ENCODE measurements around the gene PSMF1.

Gene PSMF1

DNA sequence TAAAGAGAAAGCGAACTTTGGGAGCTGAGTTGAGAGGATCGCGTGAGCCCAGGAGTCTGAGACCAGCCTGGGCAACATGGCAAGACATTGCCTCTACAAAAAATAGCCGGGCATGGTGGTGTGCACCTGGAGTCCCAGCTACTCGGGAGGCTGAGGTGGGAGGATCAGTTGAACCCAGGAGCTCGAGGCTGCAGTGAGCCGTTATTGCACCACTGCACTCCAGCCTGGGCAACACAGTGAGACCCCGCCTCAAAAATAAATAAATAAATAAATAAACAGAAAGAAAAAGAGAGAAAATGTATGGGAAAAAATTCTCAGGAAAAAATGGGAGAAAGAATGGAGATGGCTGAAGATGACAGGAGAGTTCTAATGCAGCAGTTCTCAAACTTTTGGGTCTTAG is 87.4 kb downstream of the PSMF1 start:
- TF ChIP-seq CTCF (conservative IDR thresholded peaks at IDR 0.05; ENCODE audit: low read depth, low read length), result no peak
- H3K4me3 ChIP-seq (ENCODE audit: low read depth, low read length), result no peak overlapping the region
- DNase-seq (ENCODE audit: low read depth), result no peak

- no peak for TF ChIP-seq CTCF (conservative IDR thresholded peaks at IDR 0.05; ENCODE audit: low read depth, low read length)
- DNase-seq (ENCODE audit: low read depth), result no peak
- no peak overlapping the region for H3K4me3 ChIP-seq (ENCODE audit: low read depth, low read length)
These were observed 88.2 kb downstream of the PSMF1 start for GRCh38 chr20:1206366-1207148.

GRCh38 chr20:1207293-1207878 is 89.0 kb downstream of the PSMF1 start:
- DNase-seq (ENCODE audit: low read depth), result no peak
- TF ChIP-seq CTCF (conservative IDR thresholded peaks at IDR 0.05; ENCODE audit: low read depth, low read length), result no peak
- H3K4me3 ChIP-seq (ENCODE audit: low read depth, low read length), result no peak overlapping the region

DNA sequence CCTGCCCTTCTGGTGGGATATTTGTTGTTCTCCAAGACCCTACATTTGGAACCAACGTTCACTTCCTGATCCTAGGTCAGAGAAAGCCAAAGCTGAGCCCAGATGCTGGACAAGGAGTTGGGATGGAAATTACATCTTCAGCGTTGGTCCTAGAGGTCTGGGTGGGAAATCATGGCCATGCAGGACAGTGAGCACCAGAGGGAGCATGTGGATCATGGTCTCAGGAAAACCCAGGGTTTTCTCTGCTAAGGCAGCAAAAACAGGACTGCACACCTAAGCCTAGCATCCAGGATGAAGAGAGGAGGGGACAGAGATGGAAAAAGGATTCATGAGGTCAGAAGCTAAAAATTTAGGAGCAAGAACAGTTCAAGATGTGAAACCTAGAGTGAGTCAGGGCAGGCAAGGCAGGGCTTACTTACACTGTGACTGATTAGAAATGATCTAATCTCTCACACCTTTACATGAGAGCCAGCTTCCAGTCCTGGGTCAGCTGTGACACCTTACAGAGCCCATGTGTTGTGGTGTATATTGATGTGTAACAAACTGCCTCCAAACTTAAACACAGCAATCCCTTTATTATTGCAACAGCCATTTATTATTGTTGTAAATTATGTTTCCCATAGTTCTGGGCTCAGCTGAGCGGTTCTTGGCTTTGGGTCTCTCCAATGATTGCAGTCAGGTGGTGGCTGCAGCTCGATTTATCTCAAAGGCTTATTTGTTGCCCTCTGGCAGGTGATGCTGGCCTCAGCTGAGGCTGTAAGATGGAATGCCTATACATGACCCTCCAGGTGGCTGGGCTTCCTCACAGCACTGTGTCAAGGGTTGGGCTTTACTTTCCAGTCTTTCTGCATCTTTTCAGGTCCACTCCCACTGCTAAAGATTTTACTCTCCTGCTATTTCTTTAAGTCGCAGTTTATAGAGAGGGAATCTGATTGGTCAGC is 91.3 kb downstream of the PSMF1 start:
- DNase-seq (ENCODE audit: low read depth), result peak; percentile 45
- TF ChIP-seq CTCF (conservative IDR thresholded peaks at IDR 0.05; ENCODE audit: low read depth, low read length), result peak; percentile 68
- no peak overlapping the region for H3K4me3 ChIP-seq (ENCODE audit: low read depth, low read length)

DNA sequence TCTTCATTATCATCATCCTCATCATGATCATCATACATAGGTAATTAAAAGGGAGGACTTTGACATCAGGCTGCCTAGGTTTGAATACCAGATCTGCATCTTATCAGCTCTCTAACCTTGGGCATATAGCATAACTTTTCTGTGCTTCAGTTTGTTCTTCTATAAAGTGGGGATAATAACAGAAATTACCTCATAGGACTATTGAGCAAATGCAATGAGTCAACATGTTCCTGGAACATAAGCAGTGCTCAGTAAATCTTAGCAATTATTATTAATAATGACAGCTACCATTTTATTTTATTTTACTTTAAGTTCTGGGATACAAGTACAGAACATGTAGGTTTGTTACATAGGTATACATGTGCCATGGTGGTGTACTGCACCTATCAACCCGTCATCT is 92.1 kb downstream of the PSMF1 start:
- DNase-seq (ENCODE audit: low read depth), result peak; percentile 29

DNA sequence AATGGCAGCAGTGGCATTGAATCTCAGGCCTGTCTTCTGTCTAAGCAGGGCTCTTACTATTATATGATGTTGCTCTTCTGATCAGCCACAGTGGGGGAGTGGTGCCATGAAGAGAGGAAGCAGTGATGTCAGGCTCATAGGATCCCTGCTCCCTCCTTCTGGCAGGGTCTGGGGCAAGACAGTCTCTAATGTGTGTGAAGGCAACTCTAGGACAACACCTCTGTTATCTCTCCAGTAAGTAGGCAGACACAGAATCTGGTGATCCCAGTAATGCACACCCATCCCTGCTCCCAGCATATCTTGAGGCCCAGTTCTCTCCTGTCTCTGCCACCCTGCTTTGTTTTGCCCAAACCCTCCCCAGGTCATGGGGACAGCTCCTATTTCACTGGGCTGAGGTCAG is 93.6 kb downstream of the PSMF1 start:
- no peak overlapping the region for H3K4me3 ChIP-seq (ENCODE audit: low read depth, low read length)
- DNase-seq (ENCODE audit: low read depth), result no peak
- TF ChIP-seq CTCF (conservative IDR thresholded peaks at IDR 0.05; ENCODE audit: low read depth, low read length), result no peak

More for the DNA sequence above, 92.1 kb downstream of the PSMF1 start:
- no peak for TF ChIP-seq CTCF (conservative IDR thresholded peaks at IDR 0.05; ENCODE audit: low read depth, low read length)
- H3K4me3 ChIP-seq (ENCODE audit: low read depth, low read length), result no peak overlapping the region

Data from choroid plexus epithelial cell (primary cell).